GM21423 (cell line): ENCODE data around the gene STAB2.

Experiments
- ATAC-seq: cut with Tn5 transposase; IDR thresholded peaks from one replicate; pipeline ENCODE4 v1.9.1; 2021; ENCODE audit warnings: mild to moderate bottlenecking, moderate library complexity; ENCODE audit not compliant: unreplicated experiment

The STAB2 gene

GRCh38 chr12:103743788-103744187 is 156.7 kb downstream of the STAB2 start:
- ATAC-seq, result no peak

- no peak for ATAC-seq
These were observed 158.9 kb downstream of the STAB2 start for GRCh38 chr12:103745962-103746361.

- no peak for ATAC-seq
These were observed 160.9 kb downstream of the STAB2 start for GRCh38 chr12:103748002-103748401.

GRCh38 chr12:103748875-103749274 is 161.8 kb downstream of the STAB2 start:
- ATAC-seq, result no peak

GRCh38 chr12:103751171-103751570 is 164.1 kb downstream of the STAB2 start:
- ATAC-seq, result no peak

GRCh38 chr12:103751600-103751999 is 164.5 kb downstream of the STAB2 start:
- no peak for ATAC-seq

- ATAC-seq, result no peak
These were observed 168.4 kb downstream of the STAB2 start for GRCh38 chr12:103755425-103755824.

- no peak for ATAC-seq
These were observed 169.4 kb downstream of the STAB2 start for GRCh38 chr12:103756443-103756842.

- no peak for ATAC-seq
These were observed 170.2 kb downstream of the STAB2 start for GRCh38 chr12:103757248-103757647.

- no peak for ATAC-seq
These were observed 171.4 kb downstream of the STAB2 start for GRCh38 chr12:103758310-103759089.

- no peak for ATAC-seq
These were observed 175.4 kb downstream of the STAB2 start for GRCh38 chr12:103762473-103762872.

- no peak for ATAC-seq
These were observed 178.2 kb downstream of the STAB2 start for GRCh38 chr12:103765322-103765721.

- no peak for ATAC-seq
These were observed 179.0 kb downstream of the STAB2 start for GRCh38 chr12:103766028-103766427.

GRCh38 chr12:103768467-103769123 is 181.5 kb downstream of the STAB2 start:
- ATAC-seq, result no peak

- no peak for ATAC-seq
These were observed 182.3 kb downstream of the STAB2 start for GRCh38 chr12:103769240-103769945.

GRCh38 chr12:103771466-103771865 is 184.4 kb downstream of the STAB2 start:
- no peak for ATAC-seq

GRCh38 chr12:103772367-103773108 is 185.5 kb downstream of the STAB2 start:
- ATAC-seq, result no peak

GRCh38 chr12:103773109-103773910 is 186.2 kb downstream of the STAB2 start:
- ATAC-seq, result no peak

GRCh38 chr12:103774977-103775560 is 188.0 kb downstream of the STAB2 start:
- no peak for ATAC-seq

GRCh38 chr12:103778781-103779180 is 191.7 kb downstream of the STAB2 start:
- no peak for ATAC-seq
